GM23338 (cell line): ENCODE measurements around the gene MXRA5. TPM values are rescaled to one million over a fixed set of nuclear protein-coding genes. Genes with fewer than 3 reads are reported as not detected.
A peak's percentile ranks its signal among the peaks of the same experiment; 100 is the strongest.

ENCODE experiments used
- ATAC-seq: fragments of 200-7000 bp; cut with Tn5 transposase; 3 replicates; pipeline ENCODE4 v1.9.1; 2020
- DNase-seq: peaks from one replicate; pipeline ENCODE4 v3.0.0-alpha.2; 2015; ENCODE audit warnings: low spot score
- H2AFZ ChIP-seq: fragments of 200-600 bp; sonication (generic); 2 replicates; pipeline ENCODE4 v1.8.0; 2016; ENCODE audit warnings: antibody characterized with exemption, mild to moderate bottlenecking, moderate library complexity
- H3F3A ChIP-seq: fragments of 200-600 bp; sonication (generic); replicated peaks from 2 replicates; pipeline ENCODE4 v1.8.0; 2017; ENCODE audit warnings: antibody characterized with exemption, mixed run types, low read depth
- H3K27ac ChIP-seq: fragments of 200-600 bp; sonication (generic); 2 replicates; pipeline ENCODE4 v1.6.1; 2016; ENCODE audit warnings: low read depth
- H3K27me3 ChIP-seq: fragments of 200-600 bp; sonication (generic); 2 replicates; pipeline ENCODE4 v1.8.0; 2016; ENCODE audit warnings: mild to moderate bottlenecking, mixed run types, moderate library complexity; ENCODE audit not compliant: insufficient read depth
- H3K36me3 ChIP-seq: fragments of 200-600 bp; sonication (generic); 2 replicates; pipeline ENCODE4 v1.8.0; 2016; ENCODE audit warnings: mild to moderate bottlenecking; ENCODE audit not compliant: insufficient read depth
- H3K4me1 ChIP-seq: fragments of 200-600 bp; sonication (generic); 2 replicates; pipeline ENCODE4 v1.8.0; 2016; ENCODE audit warnings: mild to moderate bottlenecking, moderate library complexity; ENCODE audit not compliant: insufficient read depth
- H3K4me2 ChIP-seq: fragments of 200-600 bp; sonication (generic); 2 replicates; pipeline ENCODE4 v1.7.1; 2017; ENCODE audit warnings: mixed run types
- H3K4me3 ChIP-seq: fragments of 200-600 bp; sonication (generic); 2 replicates; pipeline ENCODE4 v1.6.1; 2016; ENCODE audit warnings: mixed run types
- H3K79me2 ChIP-seq: fragments of 200-600 bp; sonication (generic); replicated peaks from 2 replicates; pipeline ENCODE4 v1.8.0; 2017; ENCODE audit warnings: mild to moderate bottlenecking; ENCODE audit not compliant: insufficient read depth
- H3K9me2 ChIP-seq: fragments of 200-600 bp; sonication (generic); 2 replicates; pipeline ENCODE4 v1.8.0; 2017; ENCODE audit not compliant: insufficient read depth
- H4K20me1 ChIP-seq: fragments of 200-600 bp; sonication (generic); replicated peaks from 2 replicates; pipeline ENCODE4 v1.8.0; 2017; ENCODE audit warnings: mild to moderate bottlenecking; ENCODE audit not compliant: insufficient read depth
- H3K27ac Mint-ChIP-seq: 2 replicates; pipeline ENCODE4 v1.8.0; 2020; ENCODE audit warnings: inconsistent platforms, mild to moderate bottlenecking, moderate library complexity, mixed read lengths
- H3K27me3 Mint-ChIP-seq: 3 replicates; pipeline ENCODE4 v1.8.0; 2022; ENCODE audit warnings: low read depth, mild to moderate bottlenecking, moderate library complexity, mixed read lengths, inconsistent platforms; ENCODE audit not compliant: insufficient read depth, poor library complexity
- H3K36me3 Mint-ChIP-seq: 3 replicates; pipeline ENCODE4 v1.8.0; 2021; ENCODE audit warnings: low read depth, mild to moderate bottlenecking, inconsistent platforms, moderate library complexity, mixed read lengths
- H3K4me1 Mint-ChIP-seq: 3 replicates; pipeline ENCODE4 v1.8.0; 2020; ENCODE audit warnings: mild to moderate bottlenecking, inconsistent platforms, mixed read lengths
- H3K4me3 Mint-ChIP-seq: 3 replicates; pipeline ENCODE4 v1.8.0; 2021; ENCODE audit warnings: moderate library complexity, mild to moderate bottlenecking, inconsistent platforms, mixed read lengths
- H3K9me3 Mint-ChIP-seq: 3 replicates; pipeline ENCODE4 v1.8.0; 2020; ENCODE audit warnings: moderate library complexity, mild to moderate bottlenecking, inconsistent platforms, mixed read lengths
- CREB1 ChIP-seq: fragments of 250-450 bp; sonication (Bioruptor Pico); IDR thresholded peaks from 2 replicates; pipeline ENCODE4 v1.5.0; 2020; ENCODE audit warnings: low read depth, mild to moderate bottlenecking, moderate library complexity
- ETS1 ChIP-seq: IDR thresholded peaks from 2 replicates; pipeline ENCODE4 v1.6.1; 2016; ENCODE audit warnings: antibody characterized with exemption
- EZH2 ChIP-seq: fragments of 200-600 bp; sonication (generic); IDR thresholded peaks from one replicate; pipeline ENCODE4 v1.8.0; 2017; ENCODE audit warnings: antibody characterized with exemption, mild to moderate bottlenecking, low read depth; ENCODE audit not compliant: unreplicated experiment
- EZH2phosphoT487 ChIP-seq: fragments of 200-600 bp; sonication (generic); IDR thresholded peaks from one replicate; pipeline ENCODE4 v1.8.1; 2018; ENCODE audit warnings: antibody characterized with exemption; ENCODE audit not compliant: unreplicated experiment
- JUNB ChIP-seq: IDR thresholded peaks from one replicate; pipeline ENCODE4 v1.6.1; 2016; ENCODE audit warnings: antibody characterized with exemption; ENCODE audit not compliant: unreplicated experiment
- NANOG ChIP-seq: IDR thresholded peaks from 2 replicates; pipeline ENCODE4 v1.6.1; 2016; ENCODE audit warnings: antibody characterized with exemption, borderline replicate concordance
- POLR2AphosphoS5 ChIP-seq: IDR thresholded peaks from 2 replicates; pipeline ENCODE4 v1.6.1; 2016; ENCODE audit warnings: antibody characterized with exemption, low read depth
- REST ChIP-seq: IDR thresholded peaks from one replicate; pipeline ENCODE4 v1.6.1; 2018; ENCODE audit warnings: antibody characterized with exemption; ENCODE audit not compliant: unreplicated experiment
- STAT1 ChIP-seq: IDR thresholded peaks from one replicate; pipeline ENCODE4 v1.6.1; 2016; ENCODE audit warnings: antibody characterized with exemption; ENCODE audit not compliant: unreplicated experiment
- ZNF331 ChIP-seq: fragments of 250-450 bp; sonication (Bioruptor Pico); IDR thresholded peaks from 2 replicates; pipeline ENCODE4 v1.5.0; 2020; ENCODE audit warnings: low read depth, mild to moderate bottlenecking, moderate library complexity
- long read RNA-seq: library from polyadenylated mRNA; unstranded; transcript quantifications from one replicate; pipeline ENCODE4 v2.0.0, GENCODE V29; 2020; ENCODE audit not compliant: unreplicated experiment
- polyA plus RNA-seq: library from polyadenylated mRNA; unstranded; fragments of >200 nt; fragmentation: Nextera tagmentation; extraction: Ambion mirVana; gene quantifications from 2 replicates; pipeline ENCODE4 v1.2.1, GENCODE V29; 2016
- total RNA-seq: library from RNA; depleted of rRNA; stranded (reverse); fragments of >200 nt; shearing (Covaris generic); gene quantifications from 2 replicates; pipeline ENCODE4 v1.2.3, GENCODE V29; 2014; rRNA removed

Gene MXRA5
- total RNA-seq (2.6 and 3.1 TPM in 2 replicates), polyA plus RNA-seq (0.45 and 0.52 TPM in 2 replicates)
- long read RNA-seq, result 0 reads

- H3K27me3 Mint-ChIP-seq, result peaks cover 27% of the 10 kb centered on the region
- peak; percentile 46 for DNase-seq
- Histone ChIP-seq H3K36me3 (no peaks in the 10 kb centered on the region), H3K79me2 (no peaks in the 10 kb centered on the region), H3K4me1 (no peaks in the 10 kb centered on the region), H3K4me3 (peak within 1 kb of the TSS; percentile 60), H3F3A (no peaks in the 10 kb centered on the region), H3K4me2 (peak within 1 kb of the TSS; percentile 80), H3K27ac (no peak within 1 kb of the TSS), H3K27me3 (peaks cover 46% of the 10 kb centered on the region), H3K9me2 (no peaks in the 10 kb centered on the region), H4K20me1 (no peaks in the 10 kb centered on the region), H2AFZ (no peak within 1 kb of the TSS)
- TF ChIP-seq EZH2 (no peak), CREB1 (CRISPR knock-in tag) (no peak), REST (no peak), EZH2phosphoT487 (no peak)
- H3K9me3 Mint-ChIP-seq, result no peaks in the 10 kb centered on the region
- 0 out of 3 replicates have a peak, but pooled peaks cover 2% of the 10 kb centered on the region for H3K4me1 Mint-ChIP-seq
- no peaks in the 10 kb centered on the region; the same call in 2 of the 3 replicates for H3K36me3 Mint-ChIP-seq
- ATAC-seq, result peak; percentile 68
- peak within 1 kb of the TSS; percentile 78 for H3K4me3 Mint-ChIP-seq
- no peak within 1 kb of the TSS for H3K27ac Mint-ChIP-seq
These were observed at the start of gene MXRA5 for GRCh38 chrX:3346501-3347259. Gene MXRA5 (minus strand): TSS chrX:3346652. CDS start chrX:3343833, 2,819 bp downstream.

- DNase-seq (no peak), ATAC-seq (no peak)
- Histone ChIP-seq H4K20me1 (no peaks in the 10 kb centered on the region), H3K4me1 (no peaks in the 10 kb centered on the region), H3F3A (no peaks in the 10 kb centered on the region), H3K79me2 (no peaks in the 10 kb centered on the region), H2AFZ (no peak overlapping the region), H3K4me3 (no peak overlapping the region), H3K4me2 (no peak overlapping the region), H3K36me3 (no peaks in the 10 kb centered on the region), H3K9me2 (no peaks in the 10 kb centered on the region), H3K27me3 (no peaks in the 10 kb centered on the region), H3K27ac (no peak overlapping the region)
- Mint-ChIP-seq H3K4me3 (no peak overlapping the region), H3K27me3 (no peaks in the 10 kb centered on the region), H3K9me3 (no peaks in the 10 kb centered on the region; the same call in 2 of the 3 replicates), H3K4me1 (no peaks in the 10 kb centered on the region), H3K36me3 (no peaks in the 10 kb centered on the region), H3K27ac (no peak overlapping the region)
- TF ChIP-seq JUNB, result no peak
- no peak for TF ChIP-seq POLR2AphosphoS5
- TF ChIP-seq REST, result no peak
- no peak for TF ChIP-seq EZH2
- TF ChIP-seq ETS1, result no peak
- no peak for TF ChIP-seq CREB1 (CRISPR knock-in tag)
- no peak for TF ChIP-seq EZH2phosphoT487
- TF ChIP-seq STAT1, result no peak
- no peak for TF ChIP-seq NANOG
- no peak for TF ChIP-seq ZNF331 (CRISPR knock-in tag)
These were observed 47.2 kb upstream of the MXRA5 start for GRCh38 chrX:3393581-3394111.
